Gastroesophageal sphincter (tissue), 3 donors: ENCODE measurements around the gene OR10G3.

Source experiments
- CTCF ChIP-seq, 4 experiments: fragments of 200-600 bp in 2 of 4; fragments of 450-650 bp in 2 of 4; sonication (generic) in 1 of 4; IDR thresholded peaks; one replicate each; pipeline ENCODE4 v1.5.1; 2017 to 2019; ENCODE audit warnings: antibody characterized with exemption in 4 of 4, mild to moderate bottlenecking in 2 of 4, moderate library complexity in 2 of 4
- POLR2A ChIP-seq, 2 donors: fragments of 450-650 bp; IDR thresholded peaks; one replicate each; pipeline ENCODE4 v1.6.1; 2017; ENCODE audit warnings: antibody characterized with exemption in 2 of 2, mild to moderate bottlenecking in 2 of 2, moderate library complexity in 1 of 2
- POLR2AphosphoS5 ChIP-seq: sonication (generic); formaldehyde crosslinking; IDR thresholded peaks from one replicate; pipeline ENCODE4 v1.6.1; 2017; ENCODE audit warnings: antibody characterized with exemption

DNA sequence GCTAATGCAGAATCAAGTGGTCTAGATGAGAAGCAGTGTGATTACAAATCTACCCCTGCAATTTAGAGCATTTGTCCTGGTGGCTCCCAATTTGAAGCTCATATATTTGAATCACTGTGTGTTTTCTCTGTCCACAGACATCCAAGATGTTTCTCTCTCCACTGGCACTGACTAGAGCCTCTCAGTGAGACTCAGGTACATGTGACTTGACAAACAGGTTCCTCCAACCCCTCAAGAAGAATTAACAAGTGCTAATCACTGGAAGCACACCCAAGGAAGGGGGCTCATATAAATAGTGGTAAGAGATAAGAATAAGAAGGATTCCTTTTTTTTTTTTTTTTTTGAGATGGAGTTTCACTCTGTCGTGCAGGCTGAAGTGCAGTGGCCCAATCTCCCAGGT is 34.4 kb upstream of the OR10G3 start:
- TF ChIP-seq CTCF (IDR thresholded peaks at IDR 0.05): no peak
- TF ChIP-seq POLR2AphosphoS5: no peak
- TF ChIP-seq POLR2A (IDR thresholded peaks at IDR 0.05): no peak
